ENCODE results near the gene DNAAF5.

DNA sequence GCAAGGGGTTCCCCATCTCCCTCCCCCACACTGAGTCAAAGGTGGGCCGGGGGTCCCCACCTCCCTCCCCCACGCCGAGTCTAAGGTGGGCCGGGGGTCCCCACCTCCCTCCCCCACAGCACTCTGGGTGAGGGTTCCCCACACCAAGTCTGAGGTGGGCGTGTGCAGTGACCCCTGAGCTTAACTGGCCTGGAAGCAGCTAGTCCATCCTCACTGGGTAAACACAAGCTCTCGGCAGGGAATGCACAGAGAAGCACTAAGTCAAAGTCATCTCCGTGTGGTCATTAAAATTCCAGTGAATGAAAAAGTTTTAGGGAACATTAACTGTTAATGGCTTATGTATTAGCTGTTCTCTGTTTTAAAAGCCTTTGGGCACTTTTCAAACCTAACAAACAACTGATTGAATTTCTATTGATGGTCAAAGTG is 44.3 kb downstream of the DNAAF5 start:
- TF ChIP-seq, protein P1, sequence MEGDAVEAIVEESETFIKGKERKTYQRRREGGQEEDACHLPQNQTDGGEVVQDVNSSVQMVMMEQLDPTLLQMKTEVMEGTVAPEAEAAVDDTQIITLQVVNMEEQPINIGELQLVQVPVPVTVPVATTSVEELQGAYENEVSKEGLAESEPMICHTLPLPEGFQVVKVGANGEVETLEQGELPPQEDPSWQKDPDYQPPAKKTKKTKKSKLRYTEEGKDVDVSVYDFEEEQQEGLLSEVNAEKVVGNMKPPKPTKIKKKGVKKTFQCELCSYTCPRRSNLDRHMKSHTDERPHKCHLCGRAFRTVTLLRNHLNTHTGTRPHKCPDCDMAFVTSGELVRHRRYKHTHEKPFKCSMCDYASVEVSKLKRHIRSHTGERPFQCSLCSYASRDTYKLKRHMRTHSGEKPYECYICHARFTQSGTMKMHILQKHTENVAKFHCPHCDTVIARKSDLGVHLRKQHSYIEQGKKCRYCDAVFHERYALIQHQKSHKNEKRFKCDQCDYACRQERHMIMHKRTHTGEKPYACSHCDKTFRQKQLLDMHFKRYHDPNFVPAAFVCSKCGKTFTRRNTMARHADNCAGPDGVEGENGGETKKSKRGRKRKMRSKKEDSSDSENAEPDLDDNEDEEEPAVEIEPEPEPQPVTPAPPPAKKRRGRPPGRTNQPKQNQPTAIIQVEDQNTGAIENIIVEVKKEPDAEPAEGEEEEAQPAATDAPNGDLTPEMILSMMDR (conservative IDR thresholded peaks at IDR 0.05; ENCODE audit: low read length), result no peak
- no peak for TF ChIP-seq EZH2phosphoT487 (IDR thresholded peaks at IDR 0.05; ENCODE audit: borderline replicate concordance, low read depth, low read length)
